Activated CD8-positive, alpha-beta T cell treated with anti-CD3 and anti-CD28 coated beads for 36 hours (primary cell): ENCODE data around the gene PDIA5. TPM values are rescaled to one million over a fixed set of nuclear protein-coding genes. Genes with fewer than 3 reads are reported as not detected.

Experiments used
- ATAC-seq: fragments of 200-7000 bp; cut with Tn5 transposase; one replicate; pipeline ENCODE4 v1.10.0; 2021; ENCODE audit warnings: mild to moderate bottlenecking, moderate library complexity
- CTCF ChIA-PET: fragments of 350-600 bp; sonication (Branson Sonifier 250); formaldehyde crosslinking; loops from one replicate; lab custom pipeline; 2021; ENCODE audit warnings: antibody characterized with exemption; lab: Charles Lee
- POLR2A ChIA-PET: fragments of 350-600 bp; sonication (Branson Sonifier 250); formaldehyde crosslinking; loops from one replicate; lab custom pipeline; 2021; ENCODE audit warnings: antibody characterized with exemption; lab: Charles Lee
- DNase-seq: peaks from one replicate; pipeline ENCODE4 v3.0.0-alpha.2; 2020
- H3K27ac Mint-ChIP-seq: one replicate; pipeline ENCODE4 v1.8.0; 2021; ENCODE audit warnings: mild to moderate bottlenecking, mixed read lengths
- H3K27me3 Mint-ChIP-seq: one replicate; pipeline ENCODE4 v1.8.0; 2021; ENCODE audit warnings: mixed read lengths
- H3K36me3 Mint-ChIP-seq: one replicate; pipeline ENCODE4 v1.8.0; 2021; ENCODE audit warnings: low read depth, mixed read lengths
- H3K4me1 Mint-ChIP-seq: one replicate; pipeline ENCODE4 v1.8.0; 2021; ENCODE audit warnings: low read depth, mixed read lengths
- H3K4me3 Mint-ChIP-seq: one replicate; pipeline ENCODE4 v1.8.0; 2021; ENCODE audit warnings: mild to moderate bottlenecking, moderate library complexity, mixed read lengths
- H3K9me3 Mint-ChIP-seq: one replicate; pipeline ENCODE4 v1.8.0; 2021; ENCODE audit warnings: mixed read lengths
- CTCF ChIP-seq: fragments of 200-600 bp; IDR thresholded peaks from one replicate; pipeline ENCODE4 v1.8.0; 2022; ENCODE audit warnings: antibody characterized with exemption, mild to moderate bottlenecking
- intact Hi-C: fragments of 100-400 bp; cut with micrococcal nuclease; formaldehyde crosslinking; loops from one replicate; pipeline ENCODE4 v1.10.0; 2022
- total RNA-seq, 2 experiments: library from RNA; stranded (reverse); gene quantifications; one replicate each; pipeline ENCODE4 v1.2.3, GENCODE V29; 2021

PDIA5 gene
- total RNA-seq, 2 experiments from 2014 or later, result 17.9 to 19.0 TPM

- no peak for ATAC-seq
- H3K27me3 Mint-ChIP-seq, result no peaks in the 10 kb centered on the region
- peaks cover 37% of the 10 kb centered on the region for H3K36me3 Mint-ChIP-seq
- H3K27ac Mint-ChIP-seq, result no peak overlapping the region
- POLR2A ChIA-PET, result no interaction called here
- no peaks in the 10 kb centered on the region for H3K4me1 Mint-ChIP-seq
- DNase-seq, result no peak
- TF ChIP-seq CTCF, result no peak
- CTCF ChIA-PET, result interaction anchor here (1.1 kb wide), 1 partner anchor 117 kb away, joined by 3 read pairs; no protein-coding TSS in a partner anchor
- intact Hi-C loops, result no loop called here
- H3K9me3 Mint-ChIP-seq, result peaks cover 3% of the 10 kb centered on the region
- H3K4me3 Mint-ChIP-seq, result no peak overlapping the region
Observed at GRCh38 chr3:123168605-123169004, 101.8 kb downstream of the PDIA5 start.

GRCh38 chr3:123169492-123169929 is 102.7 kb downstream of the PDIA5 start:
- peaks cover 28% of the 10 kb centered on the region for H3K36me3 Mint-ChIP-seq
- H3K4me3 Mint-ChIP-seq, result no peak overlapping the region
- no peak for TF ChIP-seq CTCF
- no peak for ATAC-seq
- intact Hi-C loops, result no loop called here
- CTCF ChIA-PET, result no interaction called here
- POLR2A ChIA-PET, result no interaction called here
- H3K4me1 Mint-ChIP-seq, result no peaks in the 10 kb centered on the region
- DNase-seq, result no peak
- H3K27me3 Mint-ChIP-seq, result no peaks in the 10 kb centered on the region
- peaks cover 3% of the 10 kb centered on the region for H3K9me3 Mint-ChIP-seq
- H3K27ac Mint-ChIP-seq, result no peak overlapping the region

GRCh38 chr3:123169930-123170329 is 103.1 kb downstream of the PDIA5 start:
- Mint-ChIP-seq H3K36me3 (peaks cover 24% of the 10 kb centered on the region), H3K27ac (no peak overlapping the region)

GRCh38 chr3:123180791-123181190 is 114.0 kb downstream of the PDIA5 start:
- Mint-ChIP-seq H3K27ac (no peak overlapping the region), H3K4me3 (no peak overlapping the region), H3K9me3 (peaks cover 8% of the 10 kb centered on the region), H3K4me1 (no peaks in the 10 kb centered on the region), H3K36me3 (peaks cover 12% of the 10 kb centered on the region), H3K27me3 (no peaks in the 10 kb centered on the region)
- ChIA-PET POLR2A (no interaction called here), CTCF (no interaction called here)
- intact Hi-C loops, result no loop called here
- DNase-seq, result no peak
- no peak for ATAC-seq
- TF ChIP-seq CTCF, result no peak

More at GRCh38 chr3:123169930-123170329, 103.1 kb downstream of the PDIA5 start:
- DNase-seq, result no peak
- Mint-ChIP-seq H3K4me1 (no peaks in the 10 kb centered on the region), H3K27me3 (no peaks in the 10 kb centered on the region), H3K4me3 (no peak overlapping the region), H3K9me3 (peaks cover 1% of the 10 kb centered on the region)
- ATAC-seq, result no peak
- ChIA-PET CTCF (no interaction called here), POLR2A (no interaction called here)
- intact Hi-C loops, result no loop called here
- no peak for TF ChIP-seq CTCF

GRCh38 chr3:123186695-123187094 is 119.9 kb downstream of the PDIA5 start:
- CTCF ChIA-PET, result no interaction called here
- H3K36me3 Mint-ChIP-seq, result peaks cover 7% of the 10 kb centered on the region
- ATAC-seq, result no peak

More at GRCh38 chr3:123186695-123187094, 119.9 kb downstream of the PDIA5 start:
- H3K4me3 Mint-ChIP-seq, result no peak overlapping the region
- no peak for DNase-seq
- intact Hi-C loops, result no loop called here
- H3K27me3 Mint-ChIP-seq, result no peaks in the 10 kb centered on the region
- peaks cover 6% of the 10 kb centered on the region for H3K9me3 Mint-ChIP-seq
- H3K4me1 Mint-ChIP-seq, result no peaks in the 10 kb centered on the region
- no peak overlapping the region for H3K27ac Mint-ChIP-seq
- no peak for TF ChIP-seq CTCF
- POLR2A ChIA-PET, result no interaction called here
